ENCODE results near the gene PRSS2. TPM values are rescaled to one million over a fixed set of nuclear protein-coding genes. Genes with fewer than 3 reads are reported as not detected.
"Not testable (repeated sequence)": the region's sequence is repeated elsewhere in the genome, so short reads cannot be mapped to it uniquely, and the experiment has no call there.

Gene PRSS2
- total RNA-seq, 1 donor from 2014 or later: not detected

GRCh38 chr7:142773230-142773629 is 2.5 kb downstream of the PRSS2 start:
- H3K4me3 ChIP-seq: no peak overlapping the region
- intact Hi-C loops (cut with DNase I): no loop called here

DNA sequence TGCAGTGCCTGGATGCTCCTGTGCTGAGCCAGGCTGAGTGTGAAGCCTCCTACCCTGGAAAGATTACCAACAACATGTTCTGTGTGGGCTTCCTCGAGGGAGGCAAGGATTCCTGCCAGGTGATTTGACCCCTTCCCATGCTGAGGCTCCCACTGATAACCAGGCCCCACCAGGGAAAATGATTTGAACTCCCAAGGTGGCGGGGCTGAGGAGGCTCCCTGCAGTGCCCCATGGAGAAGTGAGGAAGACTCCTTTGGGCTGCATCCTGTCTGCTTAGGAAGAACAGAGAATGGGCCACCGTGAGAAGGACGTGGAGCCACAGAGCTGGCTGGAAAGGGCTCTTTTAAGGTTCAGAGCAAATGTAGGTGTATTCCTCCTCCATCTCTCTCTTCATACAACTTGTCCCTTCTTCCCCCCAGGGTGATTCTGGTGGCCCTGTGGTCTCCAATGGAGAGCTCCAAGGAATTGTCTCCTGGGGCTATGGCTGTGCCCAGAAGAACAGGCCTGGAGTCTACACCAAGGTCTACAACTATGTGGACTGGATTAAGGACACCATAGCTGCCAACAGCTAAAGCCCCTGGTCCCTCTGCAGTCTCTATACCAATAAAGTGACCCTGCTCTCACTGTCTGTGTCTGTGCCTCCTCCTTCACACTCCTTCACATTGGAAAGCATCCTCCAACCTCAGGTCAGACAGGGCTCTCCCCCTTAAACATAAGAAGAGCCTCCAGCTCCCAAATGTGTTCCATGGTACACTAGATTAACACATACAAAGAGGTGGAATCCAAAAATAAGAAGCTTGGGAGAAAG is 3.4 kb downstream of the PRSS2 start:
- TF ChIP-seq POLR2AphosphoS5 (IDR thresholded peaks at IDR 0.05; ENCODE audit: insufficient read depth in 1 of 2, low read depth in 1 of 2): no peak
- no peak for TF ChIP-seq POLR2A (IDR thresholded peaks at IDR 0.05)
- TF ChIP-seq CTCF (IDR thresholded peaks at IDR 0.05): no peak
- no peak for DNase-seq (ENCODE audit: extremely low spot score in 2 of 2)

More at GRCh38 chr7:142773230-142773629, 2.5 kb downstream of the PRSS2 start:
- no peaks in the 10 kb centered on the region for H3K4me1 ChIP-seq
- no peaks in the 10 kb centered on the region for H3K9me3 ChIP-seq
- TF ChIP-seq POLR2A (IDR thresholded peaks at IDR 0.05) (no peak), CTCF (IDR thresholded peaks at IDR 0.05) (no peak), POLR2AphosphoS5 (IDR thresholded peaks at IDR 0.05; ENCODE audit: insufficient read depth in 1 of 2, low read depth in 1 of 2) (no peak)
- H3K27ac ChIP-seq: no peak overlapping the region
- H3K27me3 ChIP-seq: no peaks in the 10 kb centered on the region
- H3K36me3 ChIP-seq: no peaks in the 10 kb centered on the region
- DNase-seq (ENCODE audit: extremely low spot score in 2 of 2): no peak

DNA sequence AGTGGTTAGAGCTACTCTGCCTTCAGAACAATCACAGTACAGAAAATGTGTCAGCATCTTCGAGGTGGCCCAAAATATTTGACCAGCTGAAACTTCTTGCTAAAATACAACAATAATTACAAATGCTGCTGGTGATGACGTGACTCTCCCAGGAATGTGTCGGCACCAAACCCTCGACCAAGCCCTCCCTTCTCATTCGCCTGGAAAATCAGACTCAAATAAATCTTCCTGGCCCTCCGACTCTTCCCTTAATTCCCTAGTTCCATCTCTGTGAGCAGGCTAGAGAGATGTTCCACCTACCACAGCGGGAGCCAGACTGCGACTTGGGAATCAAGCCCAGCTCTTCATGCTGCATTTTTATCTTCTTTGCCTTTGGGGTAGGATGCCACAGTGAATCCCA is 4.1 kb downstream of the PRSS2 start:
- intact Hi-C loops (cut with DNase I): no loop called here
- Histone ChIP-seq H3K27ac (no peak overlapping the region), H3K9me3 (no peaks in the 10 kb centered on the region), H3K36me3 (no peaks in the 10 kb centered on the region), H3K4me1 (no peaks in the 10 kb centered on the region), H3K4me3 (no peak overlapping the region), H3K27me3 (no peaks in the 10 kb centered on the region)
- TF ChIP-seq POLR2AphosphoS5 (IDR thresholded peaks at IDR 0.05; ENCODE audit: insufficient read depth in 1 of 2, low read depth in 1 of 2): no peak
- TF ChIP-seq POLR2A (IDR thresholded peaks at IDR 0.05): no peak
- TF ChIP-seq CTCF (IDR thresholded peaks at IDR 0.05): no peak
- no peak for DNase-seq (ENCODE audit: extremely low spot score in 2 of 2)

More for the DNA sequence above, 3.4 kb downstream of the PRSS2 start:
- Histone ChIP-seq H3K4me1 (no peaks in the 10 kb centered on the region), H3K27me3 (no peaks in the 10 kb centered on the region), H3K27ac (no peak overlapping the region), H3K4me3 (no peak overlapping the region), H3K36me3 (no peaks in the 10 kb centered on the region), H3K9me3 (no peaks in the 10 kb centered on the region)
- intact Hi-C loops (cut with DNase I): no loop called here

DNA sequence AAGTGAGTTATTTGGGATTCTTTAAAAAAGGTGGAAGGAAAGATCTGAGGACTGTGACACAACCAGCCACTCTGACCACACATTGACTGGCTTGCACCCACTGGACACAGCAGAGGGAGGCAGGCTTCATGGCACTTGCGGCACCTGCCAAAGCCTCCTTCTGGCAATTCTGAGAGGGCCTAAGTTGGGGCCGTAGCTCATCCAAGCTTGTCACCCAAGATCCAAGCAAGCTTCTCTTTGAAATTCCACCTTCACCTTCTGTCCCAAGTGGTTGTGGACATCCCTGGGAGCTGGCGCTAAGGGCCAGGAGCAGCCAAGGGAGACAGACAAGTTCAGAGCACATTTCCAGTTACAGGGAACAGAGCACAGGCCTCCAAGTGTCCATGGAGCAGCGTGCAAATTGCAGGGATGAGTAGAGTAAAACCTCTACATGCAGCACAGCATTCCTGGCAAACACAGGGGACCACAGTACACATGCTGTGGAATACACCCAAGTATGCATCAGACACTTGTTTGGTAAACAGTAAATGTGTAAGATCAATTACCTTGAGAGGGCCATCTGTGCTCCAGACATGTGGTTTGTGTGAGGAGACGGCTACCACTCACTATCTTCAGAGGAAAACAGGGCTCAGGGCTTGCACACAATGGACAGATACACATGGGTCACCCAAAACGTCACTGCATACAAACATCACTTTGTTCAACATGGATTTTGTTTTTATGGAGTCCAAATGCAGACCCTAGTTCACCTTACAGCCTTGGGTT is 4.8 kb downstream of the PRSS2 start:
- intact Hi-C loops (cut with DNase I): not testable (repeated sequence)

DNA sequence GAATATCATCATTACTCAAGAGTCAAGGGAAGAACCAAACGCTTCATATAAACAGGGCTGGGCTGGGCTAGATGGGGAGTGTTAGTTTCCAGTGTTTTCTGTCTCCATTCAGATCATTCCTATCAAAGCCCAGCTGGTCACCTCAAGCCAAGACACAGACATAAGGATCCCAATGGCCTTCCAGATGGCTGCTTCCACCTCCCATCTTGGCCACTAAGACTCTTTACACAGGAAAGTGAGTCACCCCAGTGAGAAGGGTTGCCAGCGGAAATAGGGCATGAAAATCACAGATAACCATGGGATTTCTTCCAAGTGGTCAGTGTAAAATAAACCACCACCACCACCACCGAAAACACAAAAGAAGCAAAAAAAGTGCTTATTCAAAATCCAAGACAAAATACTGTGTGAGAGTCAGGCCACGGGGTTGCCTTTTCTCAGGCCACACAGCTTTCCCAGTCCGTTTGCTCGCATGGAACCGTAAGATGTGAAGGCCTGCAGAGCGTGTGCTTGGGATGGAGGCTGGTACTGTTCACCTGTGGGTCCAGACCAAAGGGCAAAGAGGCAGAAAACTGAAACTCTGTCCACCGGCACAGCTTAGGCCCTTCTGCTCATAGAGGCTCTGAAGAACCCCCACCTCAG is 5.6 kb downstream of the PRSS2 start:
- no peak for DNase-seq (ENCODE audit: extremely low spot score in 2 of 2)
- H3K27ac ChIP-seq: no peak overlapping the region
- no peaks in the 10 kb centered on the region for H3K4me1 ChIP-seq
- H3K9me3 ChIP-seq: no peaks in the 10 kb centered on the region
- TF ChIP-seq CTCF (IDR thresholded peaks at IDR 0.05) (no peak), POLR2A (IDR thresholded peaks at IDR 0.05) (no peak), POLR2AphosphoS5 (IDR thresholded peaks at IDR 0.05; ENCODE audit: insufficient read depth in 1 of 2, low read depth in 1 of 2) (no peak)
- H3K4me3 ChIP-seq: no peak overlapping the region
- H3K36me3 ChIP-seq: no peaks in the 10 kb centered on the region
- intact Hi-C loops (cut with DNase I): no loop called here
- no peaks in the 10 kb centered on the region for H3K27me3 ChIP-seq

More for the DNA sequence above, 4.8 kb downstream of the PRSS2 start:
- not testable (repeated sequence) for H3K9me3 ChIP-seq; H3K27me3 ChIP-seq; H3K4me1 ChIP-seq; H3K27ac ChIP-seq; DNase-seq (ENCODE audit: extremely low spot score in 2 of 2); H3K4me3 ChIP-seq; H3K36me3 ChIP-seq

GRCh38 chr7:142776845-142777225 is 6.1 kb downstream of the PRSS2 start:
- H3K4me3 ChIP-seq; H3K36me3 ChIP-seq; DNase-seq (ENCODE audit: extremely low spot score in 2 of 2); H3K27me3 ChIP-seq; H3K4me1 ChIP-seq; intact Hi-C loops (cut with DNase I); H3K27ac ChIP-seq; H3K9me3 ChIP-seq: not testable (repeated sequence)

Measured in vagina (tissue), 2 donors.